Colonic mucosa (tissue), 4 donors: Measurements from ENCODE around the gene TAF4. TPM values are rescaled to one million over a fixed set of nuclear protein-coding genes. Genes with fewer than 3 reads are reported as not detected.
A peak's percentile ranks its signal among the peaks of the same experiment; 100 is the strongest.

Experiments used
- DNase-seq: peaks from one replicate; pipeline ENCODE4 v3.0.0-alpha.2; 2020
- H3K27ac ChIP-seq: fragments of 200-600 bp; one replicate; pipeline ENCODE4 v1.8.0; 2021
- H3K27me3 ChIP-seq: fragments of 200-600 bp; one replicate; pipeline ENCODE4 v1.8.0; 2021
- H3K36me3 ChIP-seq: fragments of 200-600 bp; one replicate; pipeline ENCODE4 v1.8.0; 2021
- H3K4me1 ChIP-seq: fragments of 200-600 bp; one replicate; pipeline ENCODE4 v1.8.0; 2021; ENCODE audit warnings: mild to moderate bottlenecking
- H3K4me3 ChIP-seq: fragments of 200-600 bp; one replicate; pipeline ENCODE4 v1.8.0; 2021
- H3K9ac ChIP-seq, 2 donors: one replicate each; pipeline ENCODE4 v1.7.0; 2013; ENCODE audit warnings: control low read depth in 2 of 2, low read depth in 2 of 2, low read length in 2 of 2
- H3K9me3 ChIP-seq: fragments of 200-600 bp; one replicate; pipeline ENCODE4 v1.8.0; 2021
- CTCF ChIP-seq: fragments of 200-600 bp; IDR thresholded peaks from one replicate; pipeline ENCODE4 v1.8.0; 2022; ENCODE audit warnings: antibody characterized with exemption, mild to moderate bottlenecking
- intact Hi-C: fragments of 100-400 bp; cut with DNase I; formaldehyde crosslinking; loops from one replicate; pipeline ENCODE4 v1.14.1; 2022
- total RNA-seq, 2 donors: library from RNA; stranded (reverse); fragmentation: NEBNext Ultra II Directional in 1 of 2; extraction: Animal tissue kit (Norgen Biotek cat#: 25700) in 1 of 2; gene quantifications; one replicate each; pipeline ENCODE4 v1.2.1, GENCODE V29; 2021
- donor health status: healthy.
- donor health status: DM: no; HTN: no; CAD: no.
- donor health status: DM: no; HTN: no; CAD: no.

The TAF4 gene
- total RNA-seq, 2 donors from 2014 or later = 17.4 to 27.3 TPM

- peaks cover 5% of the 10 kb centered on the region for H3K36me3 ChIP-seq
- DNase-seq = no peak
- intact Hi-C loops = loop anchor here (5.0 to 10.0 kb wide), 2 partner anchors 125 to 372 kb away; partner anchors contain the start of gene RPS21
Observed at GRCh38 chr20:62012631-62013030, 53.0 kb downstream of the TAF4 start.

GRCh38 chr20:62011938-62012534, 53.6 kb downstream of the TAF4 start:
- H3K36me3 ChIP-seq = peaks cover 5% of the 10 kb centered on the region
- TF ChIP-seq CTCF = no peak
- no peaks in the 10 kb centered on the region for H3K9me3 ChIP-seq
- no peak overlapping the region for H3K27ac ChIP-seq
- H3K9ac ChIP-seq = no peak overlapping the region
- H3K4me3 ChIP-seq = no peak overlapping the region
- intact Hi-C loops = loop anchor here (5.0 to 10.0 kb wide), 2 partner anchors 125 to 373 kb away; partner anchors contain the start of gene RPS21
- no peaks in the 10 kb centered on the region for H3K27me3 ChIP-seq
- no peak for DNase-seq
- no peaks in the 10 kb centered on the region for H3K4me1 ChIP-seq

More at GRCh38 chr20:62012631-62013030, 53.0 kb downstream of the TAF4 start:
- Histone ChIP-seq H3K4me1 (no peaks in the 10 kb centered on the region), H3K27me3 (no peaks in the 10 kb centered on the region), H3K27ac (no peak overlapping the region), H3K9me3 (no peaks in the 10 kb centered on the region), H3K9ac (no peak overlapping the region), H3K4me3 (no peak overlapping the region)
- no peak for TF ChIP-seq CTCF

- intact Hi-C loops = loop anchor here (5.0 to 10.0 kb wide), 2 partner anchors 126 to 373 kb away; partner anchors contain the start of gene RPS21
- TF ChIP-seq CTCF = no peak
- no peak overlapping the region for H3K4me3 ChIP-seq
- no peak for DNase-seq
- no peaks in the 10 kb centered on the region for H3K27me3 ChIP-seq
- no peaks in the 10 kb centered on the region for H3K4me1 ChIP-seq
- H3K27ac ChIP-seq = no peak overlapping the region
- no peaks in the 10 kb centered on the region for H3K9me3 ChIP-seq
- H3K36me3 ChIP-seq = peaks cover 5% of the 10 kb centered on the region
- H3K9ac ChIP-seq = no peak overlapping the region
Observed at GRCh38 chr20:62011403-62011790, 54.3 kb downstream of the TAF4 start.

GRCh38 chr20:62010551-62011402, 54.9 kb downstream of the TAF4 start:
- H3K4me1 ChIP-seq = no peaks in the 10 kb centered on the region
- no peak overlapping the region for H3K4me3 ChIP-seq
- H3K27me3 ChIP-seq = no peaks in the 10 kb centered on the region
- peak; percentile 65 for TF ChIP-seq CTCF
- intact Hi-C loops = loop anchor here (5.0 to 10.0 kb wide), 2 partner anchors 127 to 374 kb away; partner anchors contain the start of gene RPS21
- no peak overlapping the region for H3K9ac ChIP-seq
- H3K36me3 ChIP-seq = peaks cover 5% of the 10 kb centered on the region
- peak; percentile 55 for DNase-seq
- no peak overlapping the region for H3K27ac ChIP-seq
- no peaks in the 10 kb centered on the region for H3K9me3 ChIP-seq

- no peak for DNase-seq
- peaks cover 5% of the 10 kb centered on the region for H3K36me3 ChIP-seq
- H3K27me3 ChIP-seq = no peaks in the 10 kb centered on the region
- intact Hi-C loops = loop anchor here (5.0 to 10.0 kb wide), 2 partner anchors 127 to 375 kb away; partner anchors contain the start of gene RPS21
- TF ChIP-seq CTCF = no peak
- no peaks in the 10 kb centered on the region for H3K9me3 ChIP-seq
- H3K4me3 ChIP-seq = no peak overlapping the region
- H3K4me1 ChIP-seq = no peaks in the 10 kb centered on the region
- no peak overlapping the region for H3K9ac ChIP-seq
- H3K27ac ChIP-seq = no peak overlapping the region
Observed at GRCh38 chr20:62009869-62010445, 55.7 kb downstream of the TAF4 start.
